Measurements from ENCODE around the gene SMAD9. TPM values are rescaled to one million over a fixed set of nuclear protein-coding genes. Genes with fewer than 3 reads are reported as not detected.
"Not testable (repeated sequence)": the region's sequence is repeated elsewhere in the genome, so short reads cannot be mapped to it uniquely, and the experiment has no call there.

Gene SMAD9
- total RNA-seq, 1 experiment from 2014 or later: 25.9 TPM

- Histone ChIP-seq H3K4me3 (no peak overlapping the region), H3K36me3 (peaks cover 10% of the 10 kb centered on the region; the same call in 1 of the 2 replicates), H3K27ac (no peak overlapping the region), H3K9me3 (replicated peaks) (no peaks in the 10 kb centered on the region), H3K4me1 (replicated peaks) (peaks cover 5% of the 10 kb centered on the region), H3K27me3 (replicated peaks) (no peaks in the 10 kb centered on the region)
- no peak for DNase-seq (ENCODE audit: low read depth in 1 of 2, low spot score in 2 of 2)
Measured at GRCh38 chr13:36897054-36897616, 22.9 kb downstream of the SMAD9 start.

- Histone ChIP-seq H3K4me1 (replicated peaks) (peaks cover 16% of the 10 kb centered on the region), H3K27me3 (replicated peaks) (no peaks in the 10 kb centered on the region), H3K27ac (peak overlapping the region; percentile 26; the same call in 1 of the 2 replicates), H3K9me3 (replicated peaks) (no peaks in the 10 kb centered on the region), H3K36me3 (no peaks in the 10 kb centered on the region), H3K4me3 (no peak overlapping the region)
- DNase-seq (ENCODE audit: low read depth in 1 of 2, low spot score in 2 of 2): peak in 1 of 2 experiments; percentile 26
Measured at GRCh38 chr13:36891752-36892151, 28.3 kb downstream of the SMAD9 start.

GRCh38 chr13:36888645-36889044 is 31.4 kb downstream of the SMAD9 start:
- no peak overlapping the region for H3K4me3 ChIP-seq
- no peaks in the 10 kb centered on the region for H3K27me3 ChIP-seq (replicated peaks)
- no peak overlapping the region for H3K27ac ChIP-seq
- no peaks in the 10 kb centered on the region for H3K9me3 ChIP-seq (replicated peaks)
- no peak for DNase-seq (ENCODE audit: low read depth in 1 of 2, low spot score in 2 of 2)
- peaks cover 28% of the 10 kb centered on the region for H3K4me1 ChIP-seq (replicated peaks)
- H3K36me3 ChIP-seq: no peaks in the 10 kb centered on the region

- Histone ChIP-seq H3K27me3 (replicated peaks) (no peaks in the 10 kb centered on the region), H3K36me3 (no peaks in the 10 kb centered on the region), H3K4me3 (no peak overlapping the region), H3K4me1 (replicated peaks) (peaks cover 35% of the 10 kb centered on the region), H3K27ac (no peak overlapping the region), H3K9me3 (replicated peaks) (no peaks in the 10 kb centered on the region)
- DNase-seq (ENCODE audit: low read depth in 1 of 2, low spot score in 2 of 2): no peak
Measured at GRCh38 chr13:36887758-36888521, 32.1 kb downstream of the SMAD9 start.

- no peak for DNase-seq (ENCODE audit: low read depth in 1 of 2, low spot score in 2 of 2)
- no peak overlapping the region for H3K4me3 ChIP-seq
- no peaks in the 10 kb centered on the region for H3K36me3 ChIP-seq
- H3K4me1 ChIP-seq (replicated peaks): peaks cover 26% of the 10 kb centered on the region
- H3K27ac ChIP-seq: no peak overlapping the region
- no peaks in the 10 kb centered on the region for H3K9me3 ChIP-seq (replicated peaks)
- H3K27me3 ChIP-seq (replicated peaks): no peaks in the 10 kb centered on the region
Measured at GRCh38 chr13:36885901-36886300, 34.1 kb downstream of the SMAD9 start.

- H3K27ac ChIP-seq: no peak overlapping the region
- peaks cover 2% of the 10 kb centered on the region for H3K36me3 ChIP-seq
- no peaks in the 10 kb centered on the region for H3K27me3 ChIP-seq (replicated peaks)
- H3K9me3 ChIP-seq (replicated peaks): no peaks in the 10 kb centered on the region
- H3K4me3 ChIP-seq: no peak overlapping the region
- DNase-seq (ENCODE audit: low read depth in 1 of 2, low spot score in 2 of 2): peak in 1 of 2 experiments; percentile 14
- peaks cover 26% of the 10 kb centered on the region for H3K4me1 ChIP-seq (replicated peaks)
Measured at GRCh38 chr13:36884235-36884634, 35.8 kb downstream of the SMAD9 start.

GRCh38 chr13:36883824-36884223 is 36.2 kb downstream of the SMAD9 start:
- Histone ChIP-seq H3K4me1 (replicated peaks) (peaks cover 26% of the 10 kb centered on the region), H3K4me3 (no peak overlapping the region), H3K27me3 (replicated peaks) (no peaks in the 10 kb centered on the region), H3K9me3 (replicated peaks) (no peaks in the 10 kb centered on the region), H3K27ac (no peak overlapping the region), H3K36me3 (peaks cover 6% of the 10 kb centered on the region)
- no peak for DNase-seq (ENCODE audit: low read depth in 1 of 2, low spot score in 2 of 2)

- H3K36me3 ChIP-seq: peaks cover 11% of the 10 kb centered on the region
- H3K9me3 ChIP-seq (replicated peaks); H3K4me3 ChIP-seq; H3K27ac ChIP-seq; H3K27me3 ChIP-seq (replicated peaks): not testable (repeated sequence)
- H3K4me1 ChIP-seq (replicated peaks): peaks cover 26% of the 10 kb centered on the region
- DNase-seq (ENCODE audit: low read depth in 1 of 2, low spot score in 2 of 2): peak in 1 of 2 experiments; percentile 28
Measured at GRCh38 chr13:36883392-36883791, 36.6 kb downstream of the SMAD9 start.

- peaks cover 26% of the 10 kb centered on the region for H3K4me1 ChIP-seq (replicated peaks)
- no peaks in the 10 kb centered on the region for H3K9me3 ChIP-seq (replicated peaks)
- DNase-seq (ENCODE audit: low read depth in 1 of 2, low spot score in 2 of 2): peak in 1 of 2 experiments; percentile 6
- no peaks in the 10 kb centered on the region for H3K27me3 ChIP-seq (replicated peaks)
- no peak overlapping the region for H3K27ac ChIP-seq
- H3K4me3 ChIP-seq: no peak overlapping the region
- peaks cover 15% of the 10 kb centered on the region for H3K36me3 ChIP-seq
Measured at GRCh38 chr13:36882829-36883390, 37.1 kb downstream of the SMAD9 start.

- Histone ChIP-seq H3K27ac (no peak overlapping the region), H3K36me3 (peaks cover 19% of the 10 kb centered on the region), H3K4me1 (replicated peaks) (peaks cover 26% of the 10 kb centered on the region), H3K9me3 (replicated peaks) (no peaks in the 10 kb centered on the region), H3K27me3 (replicated peaks) (no peaks in the 10 kb centered on the region), H3K4me3 (no peak overlapping the region)
- no peak for DNase-seq (ENCODE audit: low read depth in 1 of 2, low spot score in 2 of 2)
Measured at GRCh38 chr13:36880961-36881360, 39.1 kb downstream of the SMAD9 start.

GRCh38 chr13:36879218-36879938 is 40.7 kb downstream of the SMAD9 start:
- H3K27me3 ChIP-seq (replicated peaks): no peaks in the 10 kb centered on the region
- peaks cover 22% of the 10 kb centered on the region for H3K4me1 ChIP-seq (replicated peaks)
- H3K9me3 ChIP-seq (replicated peaks): no peaks in the 10 kb centered on the region
- no peak overlapping the region for H3K27ac ChIP-seq
- peaks cover 19% of the 10 kb centered on the region for H3K36me3 ChIP-seq
- no peak overlapping the region for H3K4me3 ChIP-seq
- no peak for DNase-seq (ENCODE audit: low read depth in 1 of 2, low spot score in 2 of 2)

GRCh38 chr13:36875961-36876360 is 44.1 kb downstream of the SMAD9 start:
- Histone ChIP-seq H3K27me3 (replicated peaks) (no peaks in the 10 kb centered on the region), H3K4me3 (no peak overlapping the region), H3K27ac (no peak overlapping the region), H3K36me3 (peaks cover 49% of the 10 kb centered on the region), H3K4me1 (replicated peaks) (no peaks in the 10 kb centered on the region), H3K9me3 (replicated peaks) (no peaks in the 10 kb centered on the region)
- no peak for DNase-seq (ENCODE audit: low read depth in 1 of 2, low spot score in 2 of 2)

GRCh38 chr13:36875431-36875830 is 44.6 kb downstream of the SMAD9 start:
- Histone ChIP-seq H3K9me3 (replicated peaks) (no peaks in the 10 kb centered on the region), H3K27me3 (replicated peaks) (no peaks in the 10 kb centered on the region), H3K36me3 (peaks cover 55% of the 10 kb centered on the region), H3K4me1 (replicated peaks) (no peaks in the 10 kb centered on the region), H3K27ac (no peak overlapping the region), H3K4me3 (no peak overlapping the region)
- DNase-seq (ENCODE audit: low read depth in 1 of 2, low spot score in 2 of 2): no peak

- Histone ChIP-seq H3K4me3 (no peak overlapping the region), H3K9me3 (replicated peaks) (no peaks in the 10 kb centered on the region), H3K4me1 (replicated peaks) (no peaks in the 10 kb centered on the region), H3K27ac (no peak overlapping the region), H3K27me3 (replicated peaks) (no peaks in the 10 kb centered on the region), H3K36me3 (peaks cover 63% of the 10 kb centered on the region)
- no peak for DNase-seq (ENCODE audit: low read depth in 1 of 2, low spot score in 2 of 2)
Measured at GRCh38 chr13:36872621-36873020, 47.4 kb downstream of the SMAD9 start.
